Kasumi-1 (cell line): ENCODE measurements around the gene DENND4C.
"Not testable (repeated sequence)": the region's sequence is repeated elsewhere in the genome, so short reads cannot be mapped to it uniquely, and the experiment has no call there.

Experiments used
- DNase-seq, 2 experiments: peaks; one replicate each; lab custom pipeline; 2025; lab: John Stamatoyannopoulos, UW

Gene DENND4C

DNA sequence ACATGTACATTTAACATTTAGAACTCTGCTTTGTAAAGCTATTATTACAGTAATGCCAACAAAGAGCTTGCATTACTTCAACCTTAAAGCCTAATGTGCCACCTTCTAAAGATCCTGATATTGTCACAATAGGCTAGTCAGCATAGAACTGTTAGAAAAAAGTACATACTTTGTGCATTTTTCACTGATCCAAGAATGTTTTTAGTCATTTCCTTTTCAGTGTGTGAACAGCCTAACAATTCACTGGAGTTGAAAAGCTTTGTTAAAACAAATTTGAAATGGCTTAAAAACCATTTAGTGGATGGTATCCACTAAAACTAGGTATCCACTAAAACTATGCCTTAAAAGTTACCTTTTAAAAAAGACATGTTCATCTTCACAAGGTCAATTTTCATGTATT, 145.0 kb downstream of the DENND4C start:
- DNase-seq, result no peak

DNA sequence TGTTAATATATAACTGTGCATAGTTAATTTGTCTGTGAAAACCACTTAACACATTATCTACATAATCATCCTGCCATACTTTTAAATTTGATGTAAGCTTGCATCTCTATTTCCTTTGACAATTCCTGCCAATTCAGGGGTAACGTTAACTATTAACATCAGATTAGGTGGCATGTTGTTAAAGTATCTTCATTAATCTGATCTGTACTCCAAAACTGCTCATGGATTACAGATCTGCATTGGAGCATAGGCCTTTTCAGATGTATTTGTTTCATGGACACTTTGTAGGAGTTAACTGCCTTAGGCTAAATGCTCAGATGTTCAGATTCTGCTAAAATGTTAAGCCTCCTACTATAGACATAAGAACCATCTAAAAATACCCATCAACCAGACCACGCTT, 146.4 kb downstream of the DENND4C start:
- no peak for DNase-seq

DNA sequence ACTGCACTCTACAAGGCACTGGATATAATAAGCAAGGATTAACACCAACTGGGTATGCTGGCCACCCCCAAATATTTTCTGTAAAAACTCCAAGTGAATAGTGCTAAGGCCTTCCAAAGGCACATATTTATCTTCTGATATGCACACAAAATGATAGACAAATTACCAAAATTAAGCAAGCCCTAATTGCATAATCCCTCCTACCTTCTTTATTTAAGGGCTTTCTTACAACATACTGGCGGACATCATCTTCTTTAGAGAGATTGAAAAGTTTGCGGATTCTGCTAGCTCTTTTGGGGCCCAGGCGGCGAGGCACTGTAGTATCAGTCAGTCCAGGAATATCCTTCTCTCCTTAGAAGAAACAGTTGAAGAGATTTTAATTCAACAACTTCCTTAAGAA, 147.7 kb downstream of the DENND4C start:
- DNase-seq, result no peak

DNA sequence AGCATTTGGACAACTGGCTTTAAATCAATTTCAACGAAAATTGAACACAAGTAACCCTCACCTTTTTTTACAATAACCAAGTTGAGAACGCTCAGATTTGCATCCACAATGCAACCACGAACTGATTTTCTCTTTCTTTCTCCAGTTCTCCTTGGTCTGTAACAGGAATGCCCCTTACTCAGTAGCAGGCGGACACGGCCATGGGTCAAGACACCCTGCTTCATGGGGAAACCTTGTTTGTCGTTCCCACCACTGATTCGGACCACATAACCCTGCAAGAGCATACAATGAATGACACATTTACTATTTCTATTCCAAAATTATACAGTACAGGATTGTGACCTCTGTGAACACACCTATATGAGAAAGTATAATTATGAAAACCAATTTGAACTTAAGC, 148.2 kb downstream of the DENND4C start:
- no peak for DNase-seq

DNA sequence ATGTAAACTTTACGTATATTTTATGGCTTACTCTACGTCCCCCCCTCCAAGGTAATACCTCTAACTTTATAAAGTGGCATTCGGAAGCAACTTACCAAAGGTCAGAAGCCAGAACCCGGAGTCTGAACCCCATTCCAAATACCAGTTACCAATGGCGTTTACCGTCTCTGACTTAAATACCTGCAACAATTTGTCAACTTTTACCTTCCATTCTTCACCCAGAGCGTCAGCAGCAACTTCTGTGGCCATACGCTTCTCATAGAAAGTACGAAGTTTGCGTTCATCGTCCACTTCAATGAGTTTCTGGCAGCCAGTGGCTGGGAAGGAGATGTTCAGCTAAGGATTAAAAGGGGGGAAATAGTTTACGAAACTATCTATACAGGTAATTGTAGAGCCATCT, 148.8 kb downstream of the DENND4C start:
- no peak for DNase-seq

DNA sequence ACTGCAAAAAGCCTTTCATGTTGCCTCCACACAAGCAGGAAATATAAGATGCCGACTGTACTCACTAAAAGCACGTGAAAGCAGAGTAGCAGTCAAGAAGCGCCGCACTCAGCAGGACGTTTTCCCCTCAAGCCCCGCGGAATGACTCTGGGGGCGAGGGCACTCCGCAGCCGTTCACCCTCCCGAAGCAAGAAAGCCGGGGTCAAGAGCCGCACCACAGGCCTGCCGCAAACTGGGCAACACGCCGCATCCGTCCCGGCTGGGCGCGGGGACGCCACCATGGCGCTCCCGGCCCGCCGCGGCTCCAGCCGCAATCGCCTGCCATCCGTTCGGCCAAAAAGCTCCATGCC, 149.2 kb downstream of the DENND4C start:
- DNase-seq, result no peak

DNA sequence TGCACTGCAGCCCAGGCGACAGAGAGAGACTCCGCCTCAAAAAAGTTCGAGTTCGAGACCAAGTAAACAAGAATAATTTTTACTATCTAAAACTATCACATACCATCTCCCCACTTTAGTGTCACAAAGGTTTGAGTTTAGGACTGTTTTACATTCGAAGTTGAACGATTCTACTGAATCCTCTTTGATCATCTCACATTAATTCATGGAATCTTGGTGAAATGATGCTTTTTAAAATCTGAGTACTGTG, 150.3 kb downstream of the DENND4C start:
- DNase-seq, result no peak

DNA sequence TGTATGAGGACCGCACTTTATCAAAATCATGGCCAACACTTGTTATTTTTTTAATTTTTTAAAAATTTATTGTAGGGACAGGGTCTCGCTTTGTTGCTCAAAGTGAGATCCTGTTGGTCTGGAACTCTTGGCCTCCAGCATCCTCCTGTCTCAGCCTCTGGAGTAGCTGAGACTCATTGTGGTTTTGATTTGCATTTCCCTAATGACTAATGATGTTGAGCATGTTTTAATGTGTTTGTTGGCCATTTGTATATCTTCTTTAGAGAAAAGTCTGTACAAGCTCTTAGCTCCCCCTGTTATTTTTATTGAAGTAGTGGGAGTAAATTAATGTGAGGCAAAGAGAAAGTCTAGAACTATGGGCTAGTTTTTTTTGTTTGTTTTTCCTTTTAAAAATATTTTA, 151.2 kb downstream of the DENND4C start:
- DNase-seq, result no peak

DNA sequence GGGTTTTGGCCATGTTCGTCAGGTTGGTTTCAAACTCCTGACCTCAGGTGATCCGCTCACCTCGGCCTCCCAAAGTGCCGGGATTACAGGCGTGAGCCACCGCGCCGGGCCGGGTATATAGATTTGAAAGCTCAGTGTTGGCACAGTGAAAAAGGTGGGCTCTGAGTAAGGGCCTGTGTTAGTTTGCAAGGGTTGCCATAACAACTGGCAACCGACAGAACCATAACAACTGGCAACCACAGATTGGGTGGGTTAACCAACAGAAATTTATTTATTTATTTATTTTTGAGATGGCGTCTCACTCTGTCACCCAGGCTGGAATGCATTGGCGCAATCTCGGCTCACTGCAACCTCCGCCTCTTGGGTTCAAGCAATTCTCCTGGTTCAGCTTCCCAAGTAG, 154.7 kb downstream of the DENND4C start:
- DNase-seq, result not testable (repeated sequence)

DNA sequence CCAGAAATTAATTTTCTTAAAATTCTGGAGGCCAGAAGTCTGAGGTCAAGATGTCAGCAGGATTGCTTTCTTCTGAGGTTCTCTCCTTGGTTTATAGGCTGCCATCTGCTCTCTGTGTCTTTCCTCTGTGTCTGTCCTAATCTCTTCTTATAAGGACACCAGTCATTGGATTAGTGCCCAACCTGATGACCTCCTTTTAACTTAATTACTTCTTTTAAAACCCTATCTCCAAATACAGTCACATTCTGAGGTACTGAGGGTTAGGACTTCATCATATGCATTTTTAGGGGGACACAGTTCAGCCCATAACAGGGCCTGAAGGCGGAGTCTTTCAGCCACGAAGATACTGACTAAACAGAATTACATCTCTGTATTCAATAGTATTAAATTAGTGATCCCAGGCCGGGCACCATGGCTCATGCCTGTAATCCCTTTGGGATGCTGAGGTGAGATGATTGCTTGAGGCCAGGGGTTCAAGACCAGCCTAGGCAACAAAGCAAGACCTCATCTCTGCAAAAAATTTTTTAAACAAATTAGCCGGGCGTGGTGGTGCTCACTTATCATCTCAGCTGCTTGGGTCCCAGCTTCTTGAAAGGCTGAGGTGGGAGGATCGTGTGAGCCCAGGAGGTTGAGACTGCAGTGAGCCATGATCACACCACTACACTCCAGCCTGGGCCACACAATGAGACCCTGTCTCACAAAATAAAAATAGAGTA, 155.5 kb downstream of the DENND4C start:
- DNase-seq, result no peak

DNA sequence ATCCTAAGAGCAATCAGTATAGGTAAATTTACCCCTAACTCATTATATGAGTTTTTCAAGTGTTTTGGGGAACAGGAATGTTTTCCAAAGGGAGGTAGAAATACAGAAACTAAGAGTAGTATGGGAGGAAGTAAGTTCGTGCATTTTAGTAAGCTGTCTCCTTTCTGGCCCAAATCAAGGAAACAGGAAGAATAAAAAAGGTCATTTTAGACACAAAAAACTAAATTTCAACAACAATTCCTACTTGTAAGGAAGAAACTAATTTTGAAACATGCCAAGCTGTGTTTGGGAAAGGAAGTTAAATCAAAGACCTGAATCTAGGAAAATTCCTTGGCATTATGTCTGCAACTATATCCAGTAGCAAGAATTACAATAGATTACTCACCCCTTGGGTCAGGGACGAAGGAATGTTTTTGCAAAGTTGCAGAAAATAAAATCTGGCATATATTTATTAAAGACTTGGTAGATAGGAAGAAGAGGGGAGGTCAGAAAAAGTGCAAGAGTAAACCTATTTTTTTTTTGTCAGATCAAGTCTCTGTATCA, 156.1 kb downstream of the DENND4C start:
- DNase-seq, result no peak

DNA sequence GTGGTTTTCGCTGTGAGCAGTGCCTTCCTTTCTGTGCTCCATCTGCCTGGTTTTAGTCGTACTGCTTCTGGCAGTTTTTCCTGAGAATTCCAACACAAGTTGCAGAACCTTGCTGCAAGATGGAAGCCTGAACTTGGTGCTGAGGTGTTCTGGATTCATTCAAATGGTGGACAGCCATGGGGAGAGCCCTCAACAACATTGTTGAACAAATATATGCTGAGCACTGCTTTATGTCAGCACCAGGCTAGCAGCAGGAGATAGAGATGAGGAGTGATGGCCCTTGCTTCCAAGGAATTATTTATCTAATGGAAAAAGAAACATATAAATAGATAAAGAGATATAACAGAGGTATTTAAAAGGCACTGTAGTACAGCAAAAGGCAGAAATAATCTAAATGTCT, 156.8 kb downstream of the DENND4C start:
- DNase-seq, result no peak

DNA sequence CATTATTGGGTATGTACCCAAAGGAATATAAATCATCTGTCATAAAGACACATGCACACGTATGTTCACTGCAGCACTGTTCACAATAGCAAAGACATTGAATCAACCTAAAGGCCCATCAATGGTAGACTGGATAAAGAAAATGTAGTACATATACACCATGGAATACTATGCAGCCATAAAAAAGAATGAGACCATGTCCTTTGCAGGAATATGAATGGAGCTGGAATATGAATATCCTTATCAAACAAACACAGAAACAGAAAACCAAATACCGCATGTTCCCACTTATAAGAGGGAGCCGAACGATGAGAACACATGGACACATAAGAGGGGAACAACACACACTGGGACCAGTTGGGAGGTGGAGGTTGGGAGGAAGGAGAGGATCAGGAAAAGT, 159.0 kb downstream of the DENND4C start:
- DNase-seq, result not testable (repeated sequence)

DNA sequence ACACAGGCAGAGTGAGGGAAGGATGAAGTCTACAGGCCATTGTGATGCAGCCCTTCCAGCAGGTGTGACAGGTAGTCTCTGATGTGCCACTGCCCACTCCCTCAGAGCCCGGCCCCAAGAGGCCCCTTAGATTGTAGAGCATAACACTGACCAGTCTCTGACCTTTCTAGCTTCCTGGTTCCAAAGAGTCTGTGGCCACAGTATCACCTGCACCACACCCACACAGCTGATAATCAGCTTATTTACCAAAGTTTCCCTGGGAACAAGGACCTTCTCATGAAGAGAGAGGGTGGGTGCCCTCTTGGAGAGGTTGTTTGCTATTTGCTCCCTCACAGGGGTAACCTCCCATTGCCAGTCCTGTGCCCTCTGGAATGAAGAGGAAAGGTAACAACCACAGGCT, 167.4 kb downstream of the DENND4C start:
- no peak for DNase-seq

DNA sequence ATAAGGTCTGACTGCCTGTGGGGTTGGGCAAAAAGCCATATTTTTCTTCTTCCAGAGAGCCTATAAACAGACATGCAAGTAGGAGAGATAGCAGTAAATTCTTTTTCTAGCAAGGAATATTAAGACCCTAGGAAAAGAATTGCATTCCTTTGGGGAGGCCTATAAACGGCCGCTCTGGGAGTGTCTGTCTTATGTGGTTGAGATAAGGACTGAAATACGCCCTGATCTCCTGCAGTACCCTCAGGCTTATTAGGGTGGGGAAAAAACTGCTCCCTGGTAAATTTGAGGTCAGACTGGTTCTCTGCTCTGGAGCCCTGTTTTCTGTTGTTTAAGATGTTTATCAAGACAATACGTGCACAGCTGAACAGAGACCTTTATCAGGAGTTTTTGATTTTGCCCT, 172.7 kb downstream of the DENND4C start:
- DNase-seq, result not testable (repeated sequence)

DNA sequence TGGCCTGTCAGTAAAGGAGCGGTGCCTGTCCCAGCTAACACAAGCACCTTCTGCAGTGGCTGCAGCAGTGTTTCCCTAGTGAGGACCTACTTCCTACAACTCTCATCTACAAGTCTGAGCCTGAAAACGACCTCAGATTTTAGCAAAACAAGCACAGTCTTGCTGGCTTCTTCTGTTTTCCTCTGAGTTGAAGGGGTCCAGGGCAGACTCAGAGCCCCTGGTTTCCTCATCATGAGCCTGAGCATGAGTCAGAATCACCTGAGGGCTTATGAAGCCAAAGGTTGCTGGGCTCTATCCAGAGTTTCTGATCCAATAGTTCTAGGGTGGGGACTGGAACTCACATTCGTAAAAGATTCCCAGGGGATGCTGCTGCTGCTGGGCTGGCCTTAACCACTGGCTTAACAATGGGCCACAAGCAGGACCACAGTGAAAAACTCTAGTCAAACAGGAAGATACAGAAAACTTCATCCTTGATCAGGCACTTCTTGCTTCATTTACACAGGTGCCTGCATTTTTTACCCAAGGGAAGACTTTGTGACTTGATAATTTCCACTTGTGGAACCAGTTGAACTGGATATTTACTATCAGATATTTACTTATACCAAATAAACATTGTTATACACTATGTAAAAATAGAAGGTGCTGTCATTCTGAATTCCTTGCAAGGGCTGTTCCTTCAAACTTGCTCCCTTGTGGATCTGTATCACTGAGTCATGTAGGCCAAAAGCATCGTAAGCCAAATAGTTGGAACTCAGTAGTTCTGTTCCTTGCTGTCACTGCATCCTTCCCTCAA, 174.0 kb downstream of the DENND4C start:
- no peak for DNase-seq

DNA sequence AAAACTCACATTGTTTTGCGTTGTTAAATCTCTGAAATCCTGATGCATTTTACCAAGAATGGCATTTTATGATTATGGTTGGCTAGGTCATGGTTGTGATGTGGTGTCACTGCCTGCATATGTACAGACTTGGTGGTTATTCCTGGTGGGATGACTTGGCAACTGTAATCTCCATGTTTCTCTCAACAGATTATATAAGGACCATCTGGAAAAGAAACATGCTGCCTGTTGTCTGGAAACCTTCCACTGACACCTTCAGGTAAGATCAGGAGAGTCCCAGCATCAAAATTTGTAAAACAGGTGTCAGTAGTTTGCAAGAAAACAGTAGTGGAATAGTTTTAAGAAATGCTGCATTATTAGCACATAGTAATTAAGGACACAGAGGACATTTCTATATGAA, 175.3 kb downstream of the DENND4C start:
- no peak for DNase-seq

DNA sequence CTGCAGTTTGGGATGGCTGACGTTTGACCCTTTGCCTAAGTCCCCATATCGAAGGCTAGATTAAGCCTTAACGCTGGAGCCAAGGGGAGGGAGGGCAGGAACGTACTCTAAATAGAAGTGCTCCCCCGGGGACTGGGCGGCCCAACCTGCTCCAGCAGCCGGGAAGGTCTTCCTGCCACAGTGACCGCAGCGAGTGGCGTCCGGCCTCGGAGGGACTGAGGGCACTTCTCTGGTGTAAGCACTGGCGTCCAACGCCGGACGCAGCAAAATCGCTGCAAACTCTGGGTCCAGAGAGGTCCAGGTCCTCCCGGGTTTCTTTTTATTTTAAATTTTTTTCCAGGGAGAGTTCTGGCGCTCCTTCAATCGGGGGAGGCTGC, 177.8 kb downstream of the DENND4C start:
- no peak for DNase-seq

DNA sequence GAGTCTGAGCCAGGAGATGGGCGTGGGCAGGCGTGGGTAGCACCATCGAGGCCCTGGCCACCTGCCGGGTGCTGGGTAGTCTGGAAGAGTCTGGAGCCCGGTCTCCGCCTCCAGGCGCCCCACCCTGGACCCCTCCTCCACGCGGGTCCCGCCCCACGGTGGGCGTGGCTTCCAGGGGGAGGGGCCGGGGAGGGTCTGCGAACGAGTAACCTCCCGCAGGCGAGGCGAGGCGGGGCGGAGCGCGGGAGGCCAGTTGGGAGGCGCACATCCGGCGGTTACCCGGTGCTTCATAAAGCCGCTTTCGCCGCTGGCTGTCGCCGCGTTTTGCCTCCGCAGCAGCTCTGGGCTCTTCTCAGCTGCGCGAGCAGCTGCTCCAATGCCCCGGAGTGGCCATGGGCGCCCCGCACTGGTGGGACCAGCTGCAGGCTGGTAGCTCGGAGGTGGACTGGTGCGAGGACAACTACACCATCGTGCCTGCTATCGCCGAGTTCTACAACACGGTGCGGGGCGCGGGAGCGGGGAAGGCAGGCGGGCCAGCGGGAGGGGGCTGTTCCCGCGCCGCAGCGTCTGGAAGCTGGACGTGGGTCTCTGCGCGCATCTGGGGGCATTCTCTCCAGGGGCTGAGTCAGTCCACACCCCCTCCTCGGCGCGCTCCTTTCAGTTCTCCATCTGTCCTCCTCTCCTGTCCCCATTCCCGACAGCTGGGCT, 178.4 kb downstream of the DENND4C start, which contains the start of gene ACER2:
Gene ACER2 (plus strand): TSS at position 317 of the 708 bp plus-strand sequence. CDS start 76 bp downstream, at position 393.
- peak; percentile 54 to 55 for DNase-seq

DNA sequence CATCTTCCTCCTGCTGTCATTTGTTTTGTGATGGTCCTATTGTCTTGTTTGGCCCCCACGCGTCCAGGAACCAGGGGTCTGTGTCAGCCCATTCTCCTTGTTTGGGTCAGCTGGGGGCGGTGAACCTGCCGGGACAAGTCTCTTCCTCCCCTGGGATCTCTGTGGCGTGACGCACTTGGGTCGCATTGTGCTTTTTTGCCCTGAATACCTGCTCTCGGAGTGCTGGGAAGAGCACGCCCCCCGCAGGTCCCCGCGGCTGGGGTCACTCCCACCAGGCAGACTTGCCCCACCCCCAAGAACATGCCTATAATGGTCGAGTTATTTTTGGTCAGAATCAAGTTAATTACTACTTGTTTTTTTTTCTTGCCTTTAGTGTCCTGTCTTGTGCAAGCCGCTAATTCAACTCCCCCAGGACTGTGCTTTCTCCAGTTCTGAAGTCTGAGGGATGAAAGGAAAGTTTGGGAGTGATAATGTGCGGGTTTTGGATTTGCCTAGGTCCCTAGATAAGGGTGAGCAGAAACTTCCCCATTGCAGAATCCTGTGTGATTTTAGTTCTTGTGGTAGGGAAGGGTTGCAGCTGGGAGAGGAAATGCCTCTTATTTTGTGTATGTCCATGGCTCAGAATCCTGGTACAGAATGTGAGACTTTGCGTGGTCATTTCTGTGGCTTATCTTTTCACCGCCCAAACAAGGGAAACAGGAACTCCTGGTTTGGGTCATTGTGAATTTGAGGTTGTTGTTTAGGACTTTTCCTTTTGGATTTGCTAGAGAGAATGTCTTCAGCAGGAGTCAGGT, 179.1 kb downstream of the DENND4C start:
- no peak for DNase-seq

DNA sequence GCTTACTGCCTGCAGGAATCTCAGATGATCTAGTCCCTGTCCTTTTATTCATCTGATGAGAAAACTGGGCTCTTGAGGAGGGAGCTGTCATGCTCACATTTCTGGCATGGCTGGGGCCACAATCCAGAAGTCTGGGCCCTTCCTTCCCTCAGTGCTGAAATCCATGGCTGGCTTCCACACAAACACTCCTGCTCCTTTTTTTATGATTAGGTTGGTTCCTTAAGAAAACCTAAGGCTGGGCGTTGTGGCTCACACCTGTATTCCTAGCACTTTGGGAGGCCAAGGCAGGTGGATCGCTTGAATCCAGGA, 179.7 kb downstream of the DENND4C start:
- no peak for DNase-seq

DNA sequence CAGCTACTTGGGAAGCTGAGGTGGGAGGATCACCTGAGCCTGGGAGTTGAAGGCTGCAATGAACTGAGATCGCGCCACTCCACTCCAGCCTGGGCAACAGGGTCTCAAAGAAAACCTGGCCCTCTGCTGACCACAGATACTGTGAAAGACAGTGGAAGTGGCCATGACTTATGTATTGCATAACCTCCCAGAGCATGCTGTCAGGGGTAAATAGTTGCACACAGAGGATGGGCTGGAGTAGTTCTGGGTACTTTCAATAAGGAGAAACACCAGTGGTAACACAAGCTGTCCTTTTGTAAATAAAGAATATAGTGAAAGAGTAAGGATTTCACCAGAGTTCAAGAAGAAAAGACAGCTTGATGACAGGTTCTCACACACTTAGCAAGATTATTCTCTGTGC, 180.1 kb downstream of the DENND4C start:
- DNase-seq, result no peak
